Loucy (cell line): Measurements from ENCODE around the gene DLL1.

Experiments used
- EZH2phosphoT487 ChIP-seq: fragments of 200-600 bp; IDR thresholded peaks from 2 replicates; pipeline ENCODE4 v1.6.1; 2018; ENCODE audit warnings: antibody characterized with exemption, mild to moderate bottlenecking, moderate library complexity, borderline replicate concordance
- TF ChIP-seq, protein P1 (sequence below): fragments of 200-600 bp; sonication (generic); conservative IDR thresholded peaks from 2 replicates; pipeline ENCODE4 v1.5.1; 2014; ENCODE audit warnings: mild to moderate bottlenecking, antibody characterized with exemption, low read length

DNA sequence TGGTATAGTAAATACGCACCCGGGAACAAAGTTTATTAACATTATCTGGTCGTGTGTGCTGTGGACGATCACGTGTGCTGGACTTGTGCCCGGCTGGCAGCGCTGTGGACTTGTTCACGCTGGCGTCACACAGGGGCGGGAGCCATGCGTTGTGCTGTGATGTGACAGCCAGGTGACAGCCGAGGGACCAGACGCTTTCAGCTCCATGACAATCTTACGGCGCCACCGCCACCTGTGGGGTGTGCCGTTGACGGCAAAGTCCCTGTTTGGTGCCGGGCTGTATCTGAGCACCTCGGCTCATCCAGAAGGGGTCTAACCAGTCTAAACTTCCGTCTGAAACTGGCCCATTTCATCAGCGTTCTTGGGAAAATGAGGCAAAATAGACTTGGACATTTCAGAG lies 25.2 kb downstream of the DLL1 start:
- TF ChIP-seq, protein P1, sequence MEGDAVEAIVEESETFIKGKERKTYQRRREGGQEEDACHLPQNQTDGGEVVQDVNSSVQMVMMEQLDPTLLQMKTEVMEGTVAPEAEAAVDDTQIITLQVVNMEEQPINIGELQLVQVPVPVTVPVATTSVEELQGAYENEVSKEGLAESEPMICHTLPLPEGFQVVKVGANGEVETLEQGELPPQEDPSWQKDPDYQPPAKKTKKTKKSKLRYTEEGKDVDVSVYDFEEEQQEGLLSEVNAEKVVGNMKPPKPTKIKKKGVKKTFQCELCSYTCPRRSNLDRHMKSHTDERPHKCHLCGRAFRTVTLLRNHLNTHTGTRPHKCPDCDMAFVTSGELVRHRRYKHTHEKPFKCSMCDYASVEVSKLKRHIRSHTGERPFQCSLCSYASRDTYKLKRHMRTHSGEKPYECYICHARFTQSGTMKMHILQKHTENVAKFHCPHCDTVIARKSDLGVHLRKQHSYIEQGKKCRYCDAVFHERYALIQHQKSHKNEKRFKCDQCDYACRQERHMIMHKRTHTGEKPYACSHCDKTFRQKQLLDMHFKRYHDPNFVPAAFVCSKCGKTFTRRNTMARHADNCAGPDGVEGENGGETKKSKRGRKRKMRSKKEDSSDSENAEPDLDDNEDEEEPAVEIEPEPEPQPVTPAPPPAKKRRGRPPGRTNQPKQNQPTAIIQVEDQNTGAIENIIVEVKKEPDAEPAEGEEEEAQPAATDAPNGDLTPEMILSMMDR = no peak
- no peak for TF ChIP-seq EZH2phosphoT487
